OCI-LY7 (cell line): ENCODE data around the gene MAG. TPM values are rescaled to one million over a fixed set of nuclear protein-coding genes. Genes with fewer than 3 reads are reported as not detected.

Source experiments
- BruUV-seq: library from RNA; stranded (reverse); fragments of 400-500 nt; replicated peaks from 2 replicates; lab custom pipeline; 2021; lab: Mats Ljungman, UMichigan
- CTCF ChIA-PET: fragments of 300-600 bp; sonication (Branson Sonifier 250); formaldehyde crosslinking; loops from one replicate; lab custom pipeline; 2022; ENCODE audit warnings: antibody characterized with exemption; ENCODE audit not compliant: unreplicated experiment; lab: Charles Lee
- POLR2A ChIA-PET: fragments of 300-600 bp; sonication (Branson Sonifier 250); formaldehyde crosslinking; loops from one replicate; lab custom pipeline; 2022; ENCODE audit warnings: antibody characterized with exemption; lab: Charles Lee
- DNase-seq: peaks from one replicate; pipeline ENCODE4 v3.0.0-alpha.2; 2015; ENCODE audit warnings: low spot score
- H2AFZ ChIP-seq: fragments of 200-600 bp; sonication (generic), shearing (Covaris generic); 2 replicates; pipeline ENCODE4 v1.6.1; 2014; ENCODE audit warnings: mild to moderate bottlenecking, antibody characterized with exemption, low read length, moderate library complexity
- H3K27ac ChIP-seq: fragments of 200-600 bp; sonication (generic); 2 replicates; pipeline ENCODE4 v1.5.1; 2014; ENCODE audit warnings: mixed run types, low read depth, mild to moderate bottlenecking, moderate library complexity, low read length, inconsistent platforms; ENCODE audit not compliant: poor library complexity, severe bottlenecking
- H3K36me3 ChIP-seq: fragments of 200-600 bp; sonication (generic); 2 replicates; pipeline ENCODE4 v1.6.1; 2014; ENCODE audit warnings: mild to moderate bottlenecking, antibody characterized with exemption, low read length, moderate library complexity, mixed read lengths; ENCODE audit not compliant: insufficient read depth
- H3K4me1 ChIP-seq: fragments of 200-600 bp; sonication (generic); 2 replicates; pipeline ENCODE4 v1.5.1; 2014; ENCODE audit warnings: mild to moderate bottlenecking, low read length; ENCODE audit not compliant: insufficient read depth, poor library complexity, severe bottlenecking
- H3K4me2 ChIP-seq: fragments of 200-600 bp; sonication (generic); 2 replicates; pipeline ENCODE4 v1.6.1; 2014; ENCODE audit warnings: mild to moderate bottlenecking, low read length
- H3K4me3 ChIP-seq: fragments of 200-600 bp; sonication (generic); 2 replicates; pipeline ENCODE4 v1.5.1; 2014; ENCODE audit warnings: mild to moderate bottlenecking, low read depth, low read length; ENCODE audit not compliant: poor library complexity, severe bottlenecking
- H3K79me2 ChIP-seq: fragments of 200-600 bp; sonication (generic); 2 replicates; pipeline ENCODE4 v1.6.1; 2016; ENCODE audit warnings: low read depth, mild to moderate bottlenecking, low read length, moderate library complexity, mixed read lengths; ENCODE audit not compliant: insufficient read depth
- H3K9me2 ChIP-seq: fragments of 200-600 bp; sonication (generic); 2 replicates; pipeline ENCODE4 v1.6.1; 2016; ENCODE audit warnings: mild to moderate bottlenecking, low read length, mixed read lengths; ENCODE audit not compliant: insufficient read depth
- H3K9me3 ChIP-seq: fragments of 200-600 bp; sonication (generic); 2 replicates; pipeline ENCODE4 v1.6.1; 2014; ENCODE audit warnings: mild to moderate bottlenecking, mixed run types, low read length, mixed read lengths
- H4K20me1 ChIP-seq: fragments of 200-600 bp; sonication (generic); 2 replicates; pipeline ENCODE4 v1.6.1; 2014; ENCODE audit warnings: mild to moderate bottlenecking, antibody characterized with exemption, low read length, moderate library complexity, mixed read lengths; ENCODE audit not compliant: insufficient read depth
- CTCF ChIP-seq: fragments of 200-600 bp; sonication (generic); conservative IDR thresholded peaks from 2 replicates; pipeline ENCODE4 v1.5.1; 2014; ENCODE audit warnings: mild to moderate bottlenecking, antibody characterized with exemption, low read length, moderate library complexity, mixed read lengths
- EZH2phosphoT487 ChIP-seq: fragments of 200-600 bp; sonication (generic); IDR thresholded peaks from 2 replicates; pipeline ENCODE4 v1.6.1; 2018; ENCODE audit warnings: low read depth, borderline replicate concordance, mild to moderate bottlenecking, mixed run types, antibody characterized with exemption, low read length, moderate library complexity, mixed read lengths
- intact Hi-C: fragments of 100-400 bp; cut with micrococcal nuclease; formaldehyde crosslinking; loops from one replicate; pipeline ENCODE4 v1.10.0; 2022; ENCODE audit not compliant: unreplicated experiment
- total RNA-seq, 2 experiments: library from RNA; depleted of rRNA in 1 of 2; stranded (reverse); fragments of >200 nt in 1 of 2; shearing (Covaris generic) in 1 of 2; gene quantifications; 2 replicates each; pipeline ENCODE4 v1.2.3, GENCODE V29; 2014 to 2022

MAG gene
- total RNA-seq, 2 experiments from 2014 or later, result 4.6 to 10.1 TPM

GRCh38 chr19:35287713-35288112 is 4.2 kb upstream of the MAG start:
- H3K4me3 ChIP-seq, result no peak overlapping the region
- H2AFZ ChIP-seq, result no peak overlapping the region
- ChIA-PET POLR2A (interaction anchor here (1.0 to 1.5 kb wide), 2 partner anchors 8 kb away, joined by 3 to 4 read pairs; no protein-coding TSS in a partner anchor), CTCF (interaction anchor here (1.0 kb wide), 1 partner anchor 12 kb away, joined by 3 read pairs; no protein-coding TSS in a partner anchor)
- DNase-seq, result no peak
- H3K4me1 ChIP-seq, result peaks cover 20% of the 10 kb centered on the region
- no peaks in the 10 kb centered on the region for H3K9me2 ChIP-seq
- intact Hi-C loops, result no loop called here
- H4K20me1 ChIP-seq, result no peaks in the 10 kb centered on the region
- H3K79me2 ChIP-seq, result no peaks in the 10 kb centered on the region
- H3K27ac ChIP-seq, result no peak overlapping the region
- H3K4me2 ChIP-seq, result no peak overlapping the region
- no peaks in the 10 kb centered on the region for H3K36me3 ChIP-seq
- no peaks in the 10 kb centered on the region for H3K9me3 ChIP-seq
- TF ChIP-seq EZH2phosphoT487 (no peak), CTCF (no peak)
- BruUV-seq, result no TSS peak

DNA sequence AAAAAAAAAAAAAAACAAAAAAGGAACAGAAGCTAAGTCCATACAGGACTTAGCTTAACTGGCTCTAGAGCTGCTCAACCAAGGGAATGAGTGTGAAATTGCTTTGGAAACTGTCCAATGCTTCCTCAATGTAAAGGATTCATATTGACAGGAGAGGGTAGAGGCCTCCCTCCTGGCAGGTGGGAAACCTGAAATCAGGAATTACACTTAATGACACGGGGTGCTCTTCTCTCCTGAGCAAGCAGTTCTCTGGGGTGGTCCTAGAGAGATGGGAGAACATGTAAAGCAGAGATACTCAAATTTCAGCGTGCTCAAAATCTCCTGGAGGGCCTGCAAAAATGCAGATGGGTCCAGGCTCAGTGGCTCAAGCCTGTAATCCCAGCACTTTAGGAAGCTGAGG is 3.6 kb upstream of the MAG start:
- ChIA-PET POLR2A (interaction anchor here (1.0 to 1.5 kb wide), 2 partner anchors 8 kb away, joined by 3 to 4 read pairs; no protein-coding TSS in a partner anchor), CTCF (interaction anchor here (0.9 kb wide), 1 partner anchor 11 kb away, joined by 3 read pairs; no protein-coding TSS in a partner anchor)
- H3K36me3 ChIP-seq, result no peaks in the 10 kb centered on the region
- H3K4me1 ChIP-seq, result peaks cover 26% of the 10 kb centered on the region
- no peak for TF ChIP-seq EZH2phosphoT487
- no peak for TF ChIP-seq CTCF
- no peaks in the 10 kb centered on the region for H4K20me1 ChIP-seq
- no peak for DNase-seq
- no peak overlapping the region for H3K4me2 ChIP-seq
- H3K27ac ChIP-seq, result no peak overlapping the region
- BruUV-seq, result no TSS peak
- intact Hi-C loops, result no loop called here
- no peak overlapping the region for H3K4me3 ChIP-seq
- no peaks in the 10 kb centered on the region for H3K79me2 ChIP-seq
- H3K9me2 ChIP-seq, result no peaks in the 10 kb centered on the region
- no peaks in the 10 kb centered on the region for H3K9me3 ChIP-seq
- no peak overlapping the region for H2AFZ ChIP-seq

DNA sequence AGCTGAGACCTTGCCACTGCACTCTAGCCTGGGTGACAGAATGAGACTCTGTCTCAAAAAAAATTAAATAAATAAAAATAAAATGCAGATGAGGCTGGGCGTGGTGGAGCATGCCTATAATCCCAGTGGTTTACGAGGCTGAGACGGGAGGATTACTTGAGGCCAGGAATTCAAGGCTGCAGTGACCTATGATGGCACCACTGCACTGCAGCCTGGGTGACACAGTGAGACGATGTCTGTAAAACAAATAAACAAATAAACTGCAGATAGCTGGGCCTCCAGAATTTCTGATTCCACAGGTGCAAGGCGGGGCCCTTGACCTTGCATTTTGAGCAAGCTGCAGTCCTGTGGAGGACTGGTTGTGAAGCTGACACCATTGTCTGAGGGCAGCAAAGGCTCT is 3.1 kb upstream of the MAG start:
- no peak for DNase-seq
- H3K9me3 ChIP-seq, result no peaks in the 10 kb centered on the region
- H3K79me2 ChIP-seq, result no peaks in the 10 kb centered on the region
- no peak overlapping the region for H2AFZ ChIP-seq
- no peaks in the 10 kb centered on the region for H3K9me2 ChIP-seq
- TF ChIP-seq EZH2phosphoT487 (no peak), CTCF (no peak)
- H3K4me2 ChIP-seq, result no peak overlapping the region
- H3K27ac ChIP-seq, result no peak overlapping the region
- H4K20me1 ChIP-seq, result no peaks in the 10 kb centered on the region
- ChIA-PET POLR2A (interaction anchor here (0.7 to 1.5 kb wide), 3 partner anchors 9 to 36 kb away, joined by 3 to 4 read pairs (median 3); no protein-coding TSS in a partner anchor), CTCF (interaction anchor here (0.9 kb wide), 1 partner anchor 12 kb away, joined by 3 read pairs; no protein-coding TSS in a partner anchor)
- intact Hi-C loops, result no loop called here
- H3K4me1 ChIP-seq, result peaks cover 32% of the 10 kb centered on the region
- no peak overlapping the region for H3K4me3 ChIP-seq
- no TSS peak for BruUV-seq
- no peaks in the 10 kb centered on the region for H3K36me3 ChIP-seq
